GM12873 (cell line): ENCODE data around the gene SSTR5.

Experiments
- TF ChIP-seq, protein P1 (sequence below): IDR thresholded peaks from 2 replicates; pipeline ENCODE4 v1.5.1; 2012; ENCODE audit warnings: low read depth, mild to moderate bottlenecking, moderate library complexity, low read length, control low read depth; ENCODE audit not compliant: insufficient read depth; ENCODE audit errors: missing control alignments

SSTR5 gene

DNA sequence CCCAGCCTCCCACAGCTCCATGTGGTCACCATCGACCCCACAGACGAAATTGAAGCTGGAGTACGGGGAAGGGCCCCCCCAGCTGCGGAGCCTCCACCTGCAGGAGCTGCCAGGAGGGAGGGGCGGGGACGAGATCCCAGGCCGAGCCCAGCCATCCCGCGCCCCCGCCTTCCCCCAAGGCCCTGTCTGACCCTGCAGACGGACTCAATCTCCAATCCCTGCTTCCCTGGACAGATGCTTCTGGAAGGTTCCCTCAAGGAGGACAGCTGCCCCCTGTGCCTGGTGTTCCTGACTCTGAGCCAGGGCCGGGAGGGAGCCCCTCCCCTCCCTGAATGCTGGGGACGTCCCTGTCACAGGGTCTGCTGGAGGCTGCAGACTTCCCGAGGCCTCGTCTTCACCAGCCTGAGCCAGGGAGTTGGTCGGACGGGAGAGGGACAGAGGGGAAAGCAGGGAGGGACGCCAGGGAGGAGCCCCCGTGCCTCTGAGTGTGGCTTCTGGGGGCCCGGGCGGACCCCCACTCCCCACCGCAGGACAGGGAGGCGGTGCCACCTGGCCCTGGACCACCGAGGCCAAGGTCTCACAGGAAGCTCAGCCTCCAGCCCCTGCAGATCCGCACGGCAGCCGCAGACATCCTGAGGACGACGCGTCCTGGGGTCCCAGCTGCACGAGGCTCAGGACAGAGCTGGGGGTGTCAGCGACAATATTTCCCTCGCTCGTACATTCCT is 44.8 kb downstream of the SSTR5 start:
- TF ChIP-seq, protein P1, sequence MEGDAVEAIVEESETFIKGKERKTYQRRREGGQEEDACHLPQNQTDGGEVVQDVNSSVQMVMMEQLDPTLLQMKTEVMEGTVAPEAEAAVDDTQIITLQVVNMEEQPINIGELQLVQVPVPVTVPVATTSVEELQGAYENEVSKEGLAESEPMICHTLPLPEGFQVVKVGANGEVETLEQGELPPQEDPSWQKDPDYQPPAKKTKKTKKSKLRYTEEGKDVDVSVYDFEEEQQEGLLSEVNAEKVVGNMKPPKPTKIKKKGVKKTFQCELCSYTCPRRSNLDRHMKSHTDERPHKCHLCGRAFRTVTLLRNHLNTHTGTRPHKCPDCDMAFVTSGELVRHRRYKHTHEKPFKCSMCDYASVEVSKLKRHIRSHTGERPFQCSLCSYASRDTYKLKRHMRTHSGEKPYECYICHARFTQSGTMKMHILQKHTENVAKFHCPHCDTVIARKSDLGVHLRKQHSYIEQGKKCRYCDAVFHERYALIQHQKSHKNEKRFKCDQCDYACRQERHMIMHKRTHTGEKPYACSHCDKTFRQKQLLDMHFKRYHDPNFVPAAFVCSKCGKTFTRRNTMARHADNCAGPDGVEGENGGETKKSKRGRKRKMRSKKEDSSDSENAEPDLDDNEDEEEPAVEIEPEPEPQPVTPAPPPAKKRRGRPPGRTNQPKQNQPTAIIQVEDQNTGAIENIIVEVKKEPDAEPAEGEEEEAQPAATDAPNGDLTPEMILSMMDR = no peak

DNA sequence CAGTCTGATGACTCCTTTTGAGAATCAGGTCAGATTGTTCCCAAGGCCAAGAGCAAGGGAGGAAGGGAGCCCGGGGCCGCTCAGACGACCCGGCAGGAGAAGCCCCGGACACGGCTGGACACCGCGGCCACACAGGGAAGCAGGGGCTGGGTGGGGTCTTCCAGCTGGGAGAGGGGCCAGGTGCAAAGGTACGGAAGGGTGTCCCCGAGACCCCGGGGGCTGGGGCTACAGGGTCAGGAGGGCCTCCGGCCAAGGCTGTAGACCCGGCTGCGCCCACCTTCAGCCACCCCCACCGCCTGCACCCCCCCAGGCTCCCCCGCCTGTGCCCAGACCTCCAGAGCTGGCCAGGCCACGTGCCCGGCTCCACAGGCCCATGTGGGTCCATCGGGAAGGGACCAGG is 45.4 kb downstream of the SSTR5 start:
- TF ChIP-seq, protein P1 = no peak

DNA sequence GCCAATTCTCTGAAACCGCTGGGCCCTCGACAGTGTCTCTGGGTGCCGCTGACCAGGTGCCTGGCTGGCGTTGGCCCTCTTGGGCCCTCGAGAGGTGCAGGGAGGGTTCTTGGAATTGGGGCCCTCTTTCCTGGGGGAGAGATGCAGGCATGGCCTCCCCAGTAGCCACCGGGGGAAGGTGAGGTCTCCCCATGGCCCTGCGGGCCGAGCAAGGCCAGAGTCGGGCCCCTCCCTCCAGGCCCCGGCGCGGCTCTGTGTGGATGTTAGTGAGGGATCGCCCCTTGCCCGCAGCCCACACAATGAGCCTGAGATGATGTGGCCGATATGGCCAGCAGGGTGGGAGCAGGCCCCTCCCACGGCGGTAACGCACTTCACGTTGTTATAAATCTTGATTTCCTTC is 46.6 kb downstream of the SSTR5 start:
- TF ChIP-seq, protein P1 = no peak

DNA sequence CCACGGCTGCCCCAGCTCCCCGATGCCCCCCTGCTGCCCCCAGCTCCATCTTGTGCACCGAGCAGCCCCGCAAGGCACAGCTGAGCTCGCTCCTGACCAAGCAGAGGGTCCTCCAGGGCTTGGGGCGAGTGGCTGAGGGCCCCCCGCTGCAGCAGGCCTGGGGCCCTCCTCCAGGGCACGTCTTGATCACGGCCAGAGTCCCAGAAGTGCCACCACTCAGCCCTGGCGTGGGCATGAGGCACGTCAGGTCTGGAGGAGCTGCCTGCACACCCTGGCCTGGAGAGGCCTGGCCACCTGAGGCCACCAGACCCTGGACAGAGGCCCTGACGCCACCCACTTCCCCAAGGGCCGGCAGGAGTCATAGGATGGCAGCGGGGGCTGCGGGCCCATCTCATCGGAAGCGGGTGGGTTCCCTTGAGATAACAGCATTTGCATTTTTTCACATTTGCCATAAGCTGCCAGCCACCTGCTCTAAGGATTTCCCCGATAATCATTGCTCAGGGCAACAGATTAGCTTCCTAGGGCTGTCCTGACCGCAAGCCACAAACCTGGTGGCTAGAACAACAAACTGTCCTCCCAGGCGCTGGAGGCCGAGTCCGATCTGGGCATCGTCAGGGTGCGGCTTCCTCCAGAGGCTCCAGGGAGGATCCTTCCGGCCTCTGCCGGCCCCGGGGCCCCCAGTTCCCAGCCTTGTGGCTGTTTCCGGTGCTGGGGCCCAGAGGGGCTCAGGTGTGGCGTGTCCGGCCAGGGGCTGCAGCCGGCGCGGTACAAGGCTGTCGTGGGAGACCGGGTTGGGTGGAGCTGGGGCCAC is 47.4 kb downstream of the SSTR5 start:
- TF ChIP-seq, protein P1 = no peak

DNA sequence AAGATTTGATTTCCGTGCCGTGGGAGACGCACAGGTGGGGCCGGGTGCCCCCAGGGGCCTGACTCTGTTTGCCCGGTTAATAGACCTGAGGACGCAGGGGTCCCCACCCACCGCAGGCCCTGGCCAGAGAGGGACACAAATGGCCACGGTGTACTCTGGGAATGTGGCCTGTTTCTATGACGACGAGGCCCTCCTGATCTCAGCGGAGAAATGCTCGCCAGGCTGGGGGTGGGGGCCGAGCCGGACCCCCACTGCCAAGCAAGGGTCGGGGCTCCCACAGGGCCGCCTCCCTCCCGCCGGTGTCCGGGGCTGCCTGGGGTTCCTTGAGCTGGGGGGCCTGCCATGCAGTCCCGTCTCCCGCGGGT is 48.0 kb downstream of the SSTR5 start:
- TF ChIP-seq, protein P1 = no peak

DNA sequence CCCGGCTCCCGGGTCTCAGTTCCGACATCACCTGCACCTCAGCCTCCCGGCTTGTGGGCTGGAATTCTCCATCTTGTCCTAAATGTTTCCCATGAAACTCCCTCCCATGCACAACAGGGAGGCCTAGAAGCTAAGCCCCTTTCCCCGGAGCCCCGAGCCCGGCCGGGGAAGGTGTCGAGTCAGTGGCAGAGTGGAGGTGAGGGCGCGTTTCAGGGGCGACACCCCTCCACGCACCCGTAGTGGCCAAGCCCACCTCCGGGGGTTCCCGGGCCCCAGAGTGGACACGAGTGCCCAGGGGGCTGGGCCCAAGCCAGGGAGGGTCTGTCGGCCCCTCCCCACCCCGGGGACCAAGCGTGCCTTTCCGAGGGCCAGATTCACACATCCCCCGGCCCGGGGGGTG is 48.5 kb downstream of the SSTR5 start:
- TF ChIP-seq, protein P1 = no peak

DNA sequence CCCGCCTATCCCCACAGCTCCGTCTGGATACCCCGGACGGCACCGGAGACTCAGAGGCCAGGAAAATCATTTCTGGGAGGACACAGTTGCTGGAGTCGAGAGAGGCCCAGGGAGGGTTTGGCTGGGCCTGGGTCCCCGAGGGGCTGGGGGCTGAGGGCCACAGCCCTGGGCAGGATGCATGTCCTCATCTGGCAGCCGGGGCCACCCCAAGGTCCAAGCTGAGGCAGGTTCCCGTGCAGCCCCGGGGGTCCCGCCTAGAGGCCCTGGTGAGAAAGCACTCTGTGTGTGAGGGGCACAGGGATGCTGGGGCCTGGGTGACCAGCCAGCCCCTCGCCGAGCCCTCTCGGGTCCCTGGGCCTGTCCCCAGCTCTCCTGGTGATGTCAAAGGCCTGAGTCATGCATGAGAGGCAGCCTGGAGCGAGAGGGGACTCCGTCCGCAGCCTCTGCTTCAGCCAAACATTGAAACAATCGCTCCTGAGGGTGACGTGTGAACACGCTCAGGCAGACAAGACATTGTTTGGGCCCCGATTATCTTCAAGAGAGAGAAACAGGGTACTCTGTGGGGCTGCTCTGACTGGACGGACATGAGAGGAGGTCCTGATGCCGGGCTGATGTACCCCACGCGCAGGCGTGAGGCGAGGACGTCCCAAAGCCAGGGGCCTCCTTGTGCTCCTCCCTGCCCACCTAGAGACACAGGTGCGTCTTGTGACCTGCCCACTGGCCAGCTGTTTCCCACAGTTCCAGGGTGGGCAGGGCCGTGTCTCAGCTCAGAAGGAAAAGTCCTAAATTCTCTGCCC is 49.3 kb downstream of the SSTR5 start:
- TF ChIP-seq, protein P1 = no peak
